IPS DF 4.7 (cell line): Measurements from ENCODE around the gene CRYBG1.
"Not testable (repeated sequence)": the region's sequence is repeated elsewhere in the genome, so short reads cannot be mapped to it uniquely, and the experiment has no call there.

Source experiments
- DNase-seq: peaks from one replicate; pipeline ENCODE4 v3.0.0-alpha.2; 2013; ENCODE audit warnings: low spot score; ENCODE audit errors: extremely low read depth

Gene CRYBG1

DNA sequence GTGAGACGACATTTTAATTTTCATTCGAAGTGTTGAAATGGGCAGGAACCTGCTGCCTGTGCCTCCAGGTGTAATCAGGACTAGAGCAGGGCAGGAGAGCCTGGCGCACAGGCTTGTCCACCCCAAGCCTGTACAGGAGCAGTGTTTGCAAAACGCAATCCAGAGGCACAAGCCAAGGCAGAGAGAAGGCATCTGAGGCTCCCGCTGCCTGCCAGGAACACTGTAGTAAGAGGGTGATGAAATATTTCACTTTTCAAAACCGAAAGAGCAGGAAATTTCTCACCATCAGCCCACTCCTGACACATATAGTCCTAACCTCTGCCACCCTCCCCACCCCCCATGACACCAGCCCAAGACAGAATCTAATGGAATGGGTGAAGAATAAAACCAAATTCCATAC is 136.3 kb downstream of the CRYBG1 start:
- no peak for DNase-seq

DNA sequence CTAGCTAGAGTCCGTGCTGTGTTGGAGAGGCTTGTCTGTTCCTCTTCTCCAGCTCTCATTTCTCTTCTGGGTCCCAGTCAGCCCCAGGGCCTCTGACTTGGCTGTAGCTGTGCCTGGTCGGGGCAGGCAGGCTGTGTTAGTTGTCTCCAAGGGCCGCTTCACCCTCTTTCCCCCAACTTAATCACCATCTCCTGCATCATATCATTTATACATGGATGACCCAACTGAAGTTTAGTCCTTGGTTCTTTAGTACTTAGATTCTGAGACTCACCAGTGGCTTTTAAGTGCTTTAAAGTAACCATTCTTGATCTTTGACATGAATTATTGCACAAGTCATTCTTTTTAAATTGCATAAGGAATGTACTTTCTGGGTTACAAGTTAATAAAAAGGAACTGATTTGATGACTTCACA is 141.4 kb downstream of the CRYBG1 start:
- no peak for DNase-seq

DNA sequence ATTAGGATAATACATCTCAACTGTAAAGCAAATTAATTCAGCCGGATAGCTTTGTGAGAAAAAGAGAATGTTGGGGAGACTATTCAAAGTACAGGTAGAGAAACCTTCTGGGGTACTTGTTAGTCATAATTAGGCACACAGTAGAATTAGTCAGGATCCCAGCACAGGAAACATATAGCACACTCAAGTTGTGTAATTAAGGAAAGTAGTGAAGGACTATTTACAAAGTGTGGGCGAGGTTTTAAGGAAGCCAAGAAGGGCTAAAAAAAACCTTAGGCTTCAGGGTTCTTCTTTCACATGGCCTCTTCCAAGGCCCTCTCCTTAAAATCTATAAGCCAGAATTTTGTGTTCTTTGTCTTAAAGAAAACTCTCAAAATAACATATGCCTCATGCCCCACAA is 142.0 kb downstream of the CRYBG1 start:
- DNase-seq, result no peak

DNA sequence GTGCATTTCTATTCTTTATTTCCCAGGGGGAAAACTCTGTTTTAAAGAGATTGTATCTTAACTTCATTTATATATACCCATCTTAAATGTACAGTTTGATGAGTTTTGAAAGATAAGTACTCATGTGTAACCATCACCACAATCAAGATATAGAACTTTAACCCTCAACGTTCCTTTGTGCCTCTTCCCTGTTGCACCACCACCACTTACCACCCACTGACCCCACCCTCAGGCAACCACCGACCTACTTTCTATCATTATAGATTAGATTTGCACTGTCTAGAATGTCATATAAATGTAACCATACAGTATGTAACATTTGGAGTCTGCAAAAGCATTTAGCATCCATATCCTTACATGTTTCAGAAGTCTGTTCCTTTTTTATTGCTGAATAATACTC is 147.8 kb downstream of the CRYBG1 start:
- DNase-seq, result no peak

DNA sequence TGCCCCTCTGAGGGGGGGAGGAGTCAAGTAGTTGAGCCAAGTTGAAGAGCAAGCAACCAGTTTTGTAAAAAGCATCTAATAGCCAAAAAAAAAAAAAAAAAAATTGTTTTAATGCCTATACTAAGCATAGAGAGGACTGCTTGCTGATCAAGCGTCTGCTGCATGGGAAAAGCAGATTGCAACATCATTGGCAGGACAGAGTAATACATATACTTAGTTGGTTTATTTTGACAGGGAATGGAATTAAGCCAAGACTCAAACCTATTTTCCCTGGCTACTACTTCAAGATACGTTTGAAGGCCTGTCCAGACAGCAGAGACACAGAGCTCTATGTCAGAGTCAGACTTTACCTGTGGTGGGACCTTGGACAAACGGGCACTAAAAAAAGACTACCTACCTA is 148.3 kb downstream of the CRYBG1 start:
- no peak for DNase-seq

DNA sequence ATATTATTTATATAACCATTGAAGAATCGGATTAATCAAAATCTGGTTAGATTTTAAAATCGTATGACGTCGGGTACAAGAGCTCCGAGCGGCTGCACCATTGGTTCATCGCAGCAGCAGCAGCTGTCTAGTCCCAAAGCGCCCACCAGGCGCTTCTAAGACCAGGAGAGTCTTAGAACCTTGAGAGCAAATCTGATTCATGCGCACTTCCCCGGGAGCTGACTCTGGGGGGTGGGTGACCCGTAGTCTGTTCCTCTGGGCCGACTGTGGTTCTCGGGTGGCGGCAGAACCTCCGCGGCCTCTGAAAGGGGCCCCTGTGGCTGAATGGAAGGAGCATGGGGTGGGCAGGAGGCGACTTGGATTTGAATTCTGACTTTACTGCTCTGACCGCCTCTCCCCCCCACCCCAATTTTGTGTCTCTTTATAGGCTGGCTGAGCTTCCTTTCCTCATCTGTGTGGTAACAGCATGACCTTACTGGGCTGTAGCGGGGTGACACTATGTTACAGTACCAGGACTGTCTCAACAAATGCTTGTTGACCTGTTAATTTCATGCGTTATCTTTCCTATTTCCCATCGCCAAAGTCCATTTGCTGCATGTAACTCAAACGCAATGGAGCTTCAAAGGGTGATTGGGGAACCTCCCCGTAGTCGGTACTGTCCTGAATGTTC is 149.0 kb downstream of the CRYBG1 start:
- DNase-seq, result no peak

DNA sequence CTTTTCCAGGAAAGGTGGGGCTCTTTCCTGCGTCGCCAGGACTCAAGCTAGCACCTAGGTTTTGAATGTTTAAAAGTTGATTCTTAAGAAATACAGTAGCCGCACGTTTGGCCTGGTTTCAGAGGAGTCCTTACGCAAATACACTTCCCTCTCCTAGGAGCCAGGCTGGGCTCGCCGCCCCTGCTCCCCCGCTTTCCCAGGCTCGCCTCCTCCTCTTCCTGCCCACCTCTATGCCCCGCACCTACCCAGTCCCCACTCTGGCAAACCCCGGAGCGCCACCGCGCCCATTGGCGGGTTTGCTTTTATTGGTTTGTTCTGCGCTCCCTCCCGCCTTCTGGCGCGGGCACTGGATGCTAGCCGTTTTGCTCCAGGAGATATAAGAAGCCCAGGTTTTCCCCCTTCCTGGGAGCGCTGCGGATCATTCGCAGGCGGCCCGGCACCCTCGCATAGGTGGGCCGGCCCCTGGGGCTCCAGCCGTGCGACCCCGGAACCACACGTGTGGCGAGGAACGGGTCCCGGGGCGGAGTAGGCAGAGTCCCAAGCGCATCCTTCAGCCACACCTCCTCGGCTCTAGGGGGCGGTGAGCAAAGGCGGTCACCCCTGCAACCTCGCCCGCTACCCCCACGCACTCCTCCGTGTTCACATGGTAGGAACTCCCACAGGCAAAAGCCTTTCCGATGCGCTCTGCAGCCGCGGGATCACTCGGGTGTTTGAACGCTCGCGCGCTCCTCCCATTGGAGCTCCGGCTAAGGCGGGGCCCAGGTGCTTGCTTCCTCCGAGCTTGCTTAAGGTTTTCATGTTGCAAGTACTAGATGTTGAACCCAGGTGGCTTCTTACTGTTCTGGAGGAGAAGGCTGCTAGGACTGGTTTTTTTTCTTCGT is 149.8 kb downstream of the CRYBG1 start:
- no peak for DNase-seq

DNA sequence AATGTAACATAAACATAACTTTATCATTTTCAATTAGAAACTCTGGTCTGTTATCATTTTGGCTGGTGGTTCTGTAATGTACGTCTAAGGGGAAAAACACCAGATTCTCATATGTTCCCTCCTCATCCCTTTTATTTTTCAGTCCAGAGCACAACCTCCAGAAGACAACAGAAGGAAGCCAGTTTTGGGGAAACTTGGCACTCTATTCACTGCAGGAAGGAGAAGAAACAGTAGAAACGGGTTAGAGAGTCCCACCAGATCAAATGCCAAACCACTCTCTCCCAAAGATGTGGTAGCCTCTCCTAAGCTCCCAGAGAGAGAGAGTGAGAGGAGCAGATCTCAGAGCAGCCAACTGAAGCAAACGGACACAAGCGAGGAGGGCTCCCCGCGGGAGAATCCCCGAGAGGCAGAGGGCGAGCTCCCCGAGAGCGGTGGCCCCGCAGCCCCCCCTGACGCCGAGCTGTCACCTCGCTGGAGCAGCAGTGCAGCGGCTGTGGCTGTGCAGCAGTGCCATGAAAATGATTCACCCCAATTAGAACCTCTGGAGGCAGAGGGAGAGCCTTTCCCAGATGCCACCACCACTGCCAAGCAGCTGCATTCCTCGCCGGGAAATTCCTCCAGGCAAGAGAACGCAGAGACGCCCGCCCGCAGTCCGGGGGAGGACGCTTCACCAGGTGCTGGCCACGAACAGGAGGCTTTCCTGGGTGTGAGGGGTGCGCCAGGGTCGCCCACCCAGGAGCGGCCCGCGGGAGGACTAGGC is 151.0 kb downstream of the CRYBG1 start:
- no peak for DNase-seq

DNA sequence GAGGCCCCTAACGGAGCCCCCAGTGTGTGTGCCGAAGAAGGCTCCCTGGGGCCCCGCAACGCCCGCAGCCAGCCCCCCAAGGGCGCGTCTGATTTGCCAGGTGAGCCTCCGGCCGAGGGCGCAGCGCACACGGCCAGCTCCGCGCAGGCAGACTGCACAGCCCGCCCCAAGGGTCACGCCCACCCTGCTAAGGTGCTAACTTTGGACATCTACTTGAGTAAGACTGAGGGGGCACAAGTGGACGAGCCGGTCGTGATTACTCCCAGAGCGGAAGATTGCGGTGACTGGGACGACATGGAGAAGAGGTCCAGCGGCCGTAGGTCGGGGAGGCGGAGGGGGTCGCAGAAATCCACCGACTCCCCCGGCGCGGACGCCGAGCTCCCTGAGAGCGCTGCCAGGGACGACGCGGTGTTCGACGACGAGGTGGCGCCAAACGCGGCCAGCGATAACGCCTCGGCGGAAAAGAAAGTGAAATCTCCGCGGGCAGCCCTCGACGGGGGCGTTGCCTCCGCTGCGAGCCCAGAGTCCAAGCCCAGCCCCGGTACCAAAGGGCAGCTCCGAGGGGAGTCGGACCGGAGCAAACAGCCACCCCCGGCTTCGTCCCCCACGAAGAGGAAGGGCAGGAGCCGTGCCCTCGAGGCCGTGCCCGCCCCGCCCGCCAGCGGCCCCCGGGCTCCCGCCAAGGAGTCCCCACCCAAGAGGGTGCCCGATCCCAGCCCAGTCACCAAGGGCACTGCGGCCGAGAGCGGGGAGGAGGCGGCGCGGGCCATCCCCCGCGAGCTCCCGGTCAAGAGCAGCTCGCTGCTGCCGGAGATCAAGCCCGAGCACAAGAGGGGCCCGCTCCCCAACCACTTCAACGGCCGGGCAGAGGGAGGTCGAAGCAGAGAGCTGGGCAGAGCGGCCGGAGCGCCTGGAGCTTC is 151.8 kb downstream of the CRYBG1 start:
- DNase-seq, result no peak

DNA sequence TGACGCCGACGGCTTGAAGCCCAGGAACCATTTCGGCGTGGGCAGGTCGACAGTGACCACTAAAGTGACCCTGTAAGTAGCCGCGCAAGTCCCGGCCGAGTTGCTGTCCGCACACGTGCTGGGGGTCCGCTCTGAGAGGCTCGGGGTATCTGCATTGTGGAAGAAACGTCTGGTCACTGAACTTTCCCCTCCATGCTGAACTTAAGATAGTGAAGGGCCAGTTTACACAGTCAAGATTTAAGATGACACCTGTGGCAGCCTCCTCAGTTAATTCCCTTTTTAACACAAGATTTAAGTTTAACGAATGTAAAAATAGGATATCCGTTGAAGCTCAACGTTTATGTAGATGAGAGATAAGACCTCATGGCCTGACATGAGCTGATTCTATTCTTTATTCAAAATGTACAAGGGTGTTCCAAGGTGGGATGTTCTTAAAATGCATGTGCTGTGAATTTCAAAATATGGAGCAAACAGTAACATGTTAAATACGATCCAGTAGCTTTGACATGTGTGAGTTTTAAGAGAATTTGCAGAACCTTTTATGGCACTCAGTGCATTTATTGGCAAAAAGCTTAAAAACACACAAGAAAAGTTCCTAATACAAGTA is 152.6 kb downstream of the CRYBG1 start:
- DNase-seq, result no peak

DNA sequence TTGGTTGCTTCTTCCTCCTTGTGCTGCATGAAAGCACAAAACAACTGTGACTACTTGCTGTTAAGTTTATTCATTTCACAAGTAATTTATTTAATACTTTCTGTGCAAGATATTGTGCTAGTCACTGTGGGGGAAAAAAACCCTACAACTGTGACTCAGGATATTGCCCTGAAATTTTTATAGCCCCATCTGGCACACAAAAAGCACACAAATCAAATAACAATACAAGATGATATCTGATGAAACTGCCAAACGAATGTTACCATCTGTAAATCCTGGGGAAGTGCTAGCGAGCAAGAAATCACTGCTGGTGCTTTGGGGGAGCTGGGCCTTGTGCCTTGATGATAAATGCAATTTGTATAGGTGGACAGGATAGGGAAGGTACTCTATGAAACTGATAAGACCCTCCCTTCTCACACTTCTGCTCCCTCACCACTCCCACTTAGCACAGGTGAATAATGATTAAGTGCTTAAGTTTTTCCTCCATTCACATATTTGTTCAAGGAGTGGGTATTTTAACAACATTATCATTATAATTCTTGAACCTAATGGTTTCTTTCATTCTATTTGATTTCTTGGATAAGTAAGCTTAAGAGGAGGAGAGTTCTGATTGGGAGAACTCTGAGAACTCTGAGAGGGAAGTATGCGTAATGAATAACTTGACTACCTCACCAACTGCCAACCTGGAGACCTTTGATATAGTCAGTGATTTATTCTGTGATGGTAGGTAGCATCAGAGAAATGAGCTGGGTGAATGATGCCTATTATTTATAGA is 153.5 kb downstream of the CRYBG1 start:
- DNase-seq, result no peak

DNA sequence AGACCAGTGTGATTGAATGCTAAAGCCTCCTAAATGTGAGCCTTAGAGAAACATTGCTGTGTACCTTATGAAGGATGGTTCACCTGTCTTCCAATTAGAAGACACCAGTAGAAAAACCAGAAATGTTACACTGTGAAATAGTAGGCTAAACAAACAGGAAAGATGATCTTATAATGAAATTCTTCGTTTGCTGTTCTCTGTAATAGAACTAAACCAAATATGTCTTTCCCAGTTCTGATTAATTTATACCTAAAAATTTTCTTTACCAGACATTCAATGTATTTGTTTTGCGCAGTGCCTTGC is 154.0 kb downstream of the CRYBG1 start:
- DNase-seq, result no peak

DNA sequence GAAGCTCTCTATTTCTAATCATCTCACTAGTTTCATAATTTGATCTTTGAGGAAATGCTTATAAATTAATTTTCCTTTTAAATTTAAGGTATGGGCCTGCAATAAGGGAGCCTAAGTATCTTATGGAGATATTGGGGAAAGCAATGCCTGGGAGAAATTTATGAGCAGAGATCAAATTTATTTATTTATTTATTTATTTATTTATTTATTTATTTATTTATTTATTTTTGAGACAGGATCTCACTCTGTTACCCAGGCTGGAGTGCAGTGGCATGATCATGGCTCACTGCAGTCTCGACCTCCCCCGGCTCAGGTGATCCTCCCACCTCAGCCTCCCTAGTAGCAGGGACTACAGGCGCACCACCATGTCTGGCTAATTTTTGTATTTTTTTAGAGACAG is 155.1 kb downstream of the CRYBG1 start:
- DNase-seq, result not testable (repeated sequence)

DNA sequence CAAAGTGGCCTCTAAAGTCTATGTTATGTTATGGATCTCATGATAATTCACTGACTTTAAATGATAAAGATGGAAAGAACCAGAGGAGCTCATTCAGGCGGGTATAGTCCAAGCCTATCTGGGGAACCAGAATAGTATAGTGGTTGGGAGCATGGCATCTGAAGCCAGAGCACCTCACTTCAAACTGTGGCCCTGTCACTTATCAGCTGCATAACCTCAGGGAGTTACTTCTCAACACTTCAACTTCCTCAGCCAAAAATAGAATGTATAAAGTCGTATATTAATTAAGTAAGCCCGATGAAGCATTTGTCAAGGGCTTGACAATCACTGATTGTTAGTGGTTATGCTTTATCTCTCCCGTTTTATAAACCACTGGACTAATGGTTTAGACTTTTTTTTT is 156.1 kb downstream of the CRYBG1 start:
- no peak for DNase-seq

DNA sequence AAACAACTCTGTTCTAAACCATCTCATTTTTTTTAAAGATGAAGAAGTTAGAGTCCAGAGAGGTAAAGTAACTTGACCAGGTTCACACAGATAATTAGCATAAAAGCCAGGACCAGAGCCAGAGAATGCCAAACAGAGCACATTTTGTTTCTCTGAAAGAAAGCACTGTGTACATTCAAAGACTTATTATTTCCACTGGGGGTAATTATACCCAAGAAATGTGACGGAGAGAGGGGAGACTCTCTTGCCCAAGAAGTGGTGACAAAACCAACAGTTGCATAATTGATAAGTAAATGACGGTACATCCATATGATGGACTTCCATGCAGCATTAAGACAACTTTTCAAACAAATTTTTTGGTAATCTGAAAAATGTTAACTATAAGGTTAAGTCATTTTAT is 157.2 kb downstream of the CRYBG1 start:
- no peak for DNase-seq

DNA sequence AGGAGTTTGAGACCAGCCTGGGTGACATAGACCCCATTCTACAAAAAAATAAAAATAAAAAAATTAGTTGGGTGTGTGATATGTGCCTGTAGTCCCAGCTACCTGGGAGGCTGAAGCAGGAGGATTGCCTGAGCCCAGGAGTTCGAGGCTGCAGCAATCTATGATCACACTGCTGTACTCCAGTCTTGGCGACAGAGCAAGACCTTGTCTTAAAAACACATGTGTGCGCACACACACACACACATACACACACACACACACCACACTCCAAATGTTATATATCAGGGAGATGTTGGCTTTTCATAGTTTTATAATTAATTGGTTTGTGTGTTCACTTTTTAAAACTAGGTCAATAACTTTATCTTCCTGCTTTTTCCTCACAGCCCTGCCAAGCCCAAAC is 158.2 kb downstream of the CRYBG1 start:
- no peak for DNase-seq

DNA sequence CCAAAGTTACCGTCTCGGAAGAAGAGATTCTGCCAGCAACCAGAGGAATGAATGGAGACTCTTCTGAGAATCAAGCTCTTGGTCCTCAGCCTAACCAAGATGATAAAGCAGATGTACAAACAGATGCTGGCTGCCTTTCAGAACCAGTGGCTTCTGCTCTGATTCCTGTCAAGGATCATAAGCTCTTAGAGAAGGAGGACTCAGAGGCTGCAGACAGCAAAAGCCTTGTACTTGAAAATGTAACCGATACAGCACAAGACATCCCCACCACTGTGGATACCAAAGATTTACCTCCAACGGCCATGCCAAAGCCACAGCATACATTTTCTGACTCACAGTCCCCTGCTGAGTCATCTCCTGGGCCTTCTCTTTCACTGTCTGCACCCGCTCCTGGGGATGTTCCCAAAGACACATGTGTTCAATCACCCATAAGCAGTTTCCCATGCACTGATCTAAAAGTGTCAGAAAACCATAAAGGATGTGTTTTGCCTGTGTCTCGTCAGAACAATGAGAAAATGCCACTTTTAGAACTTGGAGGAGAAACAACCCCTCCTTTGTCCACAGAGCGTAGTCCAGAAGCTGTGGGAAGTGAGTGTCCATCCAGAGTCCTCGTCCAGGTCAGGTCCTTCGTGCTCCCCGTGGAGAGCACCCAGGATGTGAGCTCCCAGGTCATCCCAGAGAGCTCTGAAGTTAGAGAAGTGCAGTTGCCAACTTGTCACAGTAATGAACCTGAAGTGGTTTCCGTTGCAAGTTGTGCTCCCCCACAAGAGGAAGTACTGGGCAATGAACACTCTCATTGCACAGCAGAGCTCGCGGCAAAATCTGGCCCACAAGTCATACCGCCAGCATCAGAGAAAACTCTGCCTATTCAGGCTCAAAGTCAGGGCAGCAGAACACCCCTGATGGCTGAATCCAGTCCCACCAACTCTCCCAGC is 159.2 kb downstream of the CRYBG1 start:
- DNase-seq, result no peak

DNA sequence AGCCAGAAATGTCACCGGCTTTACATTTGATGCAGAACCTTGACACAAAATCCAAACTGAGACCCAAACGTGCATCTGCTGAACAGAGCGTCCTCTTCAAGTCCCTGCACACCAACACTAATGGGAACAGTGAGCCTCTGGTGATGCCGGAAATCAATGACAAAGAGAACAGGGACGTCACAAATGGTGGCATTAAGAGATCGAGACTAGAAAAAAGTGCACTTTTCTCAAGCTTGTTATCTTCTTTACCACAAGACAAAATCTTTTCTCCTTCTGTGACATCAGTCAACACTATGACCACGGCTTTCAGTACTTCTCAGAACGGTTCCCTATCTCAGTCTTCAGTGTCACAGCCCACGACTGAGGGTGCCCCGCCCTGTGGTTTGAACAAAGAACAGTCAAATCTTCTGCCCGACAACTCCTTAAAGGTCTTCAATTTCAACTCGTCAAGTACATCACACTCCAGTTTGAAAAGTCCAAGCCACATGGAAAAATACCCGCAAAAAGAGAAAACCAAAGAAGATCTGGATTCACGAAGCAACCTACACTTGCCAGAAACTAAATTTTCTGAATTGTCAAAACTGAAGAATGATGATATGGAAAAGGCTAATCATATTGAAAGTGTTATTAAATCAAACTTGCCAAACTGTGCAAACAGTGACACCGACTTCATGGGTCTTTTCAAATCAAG is 160.3 kb downstream of the CRYBG1 start:
- no peak for DNase-seq
